GM13976 (cell line): ENCODE data around the gene ITLN2.
"Not testable (repeated sequence)": the region's sequence is repeated elsewhere in the genome, so short reads cannot be mapped to it uniquely, and the experiment has no call there.

Experiments
- DNase-seq: peaks from one replicate; pipeline ENCODE4 v3.0.0; 2012; ENCODE audit warnings: low spot score
- in situ Hi-C: fragments of 300-500 bp; cut with MboI; formaldehyde crosslinking; loops from one replicate; pipeline ENCODE4 v1.12.0; 2022; ENCODE audit warnings: low sequenced_read_pairs, mixed read lengths, inconsistent platforms; ENCODE audit not compliant: unreplicated experiment
- TF ChIP-seq, protein P1 (sequence below): IDR thresholded peaks from 2 replicates; pipeline ENCODE4 v1.5.1; 2012; ENCODE audit warnings: borderline replicate concordance, mild to moderate bottlenecking; ENCODE audit not compliant: insufficient read depth; ENCODE audit errors: extremely low read depth, missing control alignments, control extremely low read depth

Gene ITLN2

DNA sequence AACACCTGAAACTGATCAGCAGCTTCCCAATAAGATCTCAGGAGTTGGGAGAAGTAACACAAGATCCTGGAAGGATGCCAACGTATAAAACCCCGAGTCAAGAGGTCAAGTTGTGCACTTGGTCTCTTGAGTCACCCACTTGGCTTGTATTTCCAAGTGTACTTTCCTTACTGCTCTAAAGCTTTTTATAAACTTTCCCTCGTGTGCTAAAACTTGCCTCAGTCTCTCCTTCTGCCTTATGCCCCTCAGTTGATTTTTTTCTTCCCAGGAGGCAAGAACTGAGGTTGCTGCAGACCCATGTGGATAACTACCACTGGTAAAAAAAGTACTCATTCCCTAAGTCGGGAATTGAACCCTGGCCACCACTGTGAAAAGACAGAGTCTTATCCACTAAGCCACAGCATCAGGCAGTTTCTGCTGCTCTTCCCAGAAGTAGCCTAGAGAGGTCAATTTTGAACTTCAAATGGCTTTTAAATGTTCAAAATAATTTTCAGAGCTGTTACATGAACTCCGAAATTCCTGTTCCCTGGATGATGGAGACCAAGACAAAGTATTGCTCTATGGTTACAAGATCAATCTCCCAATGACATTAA is 28.9 kb downstream of the ITLN2 start:
- TF ChIP-seq, protein P1, sequence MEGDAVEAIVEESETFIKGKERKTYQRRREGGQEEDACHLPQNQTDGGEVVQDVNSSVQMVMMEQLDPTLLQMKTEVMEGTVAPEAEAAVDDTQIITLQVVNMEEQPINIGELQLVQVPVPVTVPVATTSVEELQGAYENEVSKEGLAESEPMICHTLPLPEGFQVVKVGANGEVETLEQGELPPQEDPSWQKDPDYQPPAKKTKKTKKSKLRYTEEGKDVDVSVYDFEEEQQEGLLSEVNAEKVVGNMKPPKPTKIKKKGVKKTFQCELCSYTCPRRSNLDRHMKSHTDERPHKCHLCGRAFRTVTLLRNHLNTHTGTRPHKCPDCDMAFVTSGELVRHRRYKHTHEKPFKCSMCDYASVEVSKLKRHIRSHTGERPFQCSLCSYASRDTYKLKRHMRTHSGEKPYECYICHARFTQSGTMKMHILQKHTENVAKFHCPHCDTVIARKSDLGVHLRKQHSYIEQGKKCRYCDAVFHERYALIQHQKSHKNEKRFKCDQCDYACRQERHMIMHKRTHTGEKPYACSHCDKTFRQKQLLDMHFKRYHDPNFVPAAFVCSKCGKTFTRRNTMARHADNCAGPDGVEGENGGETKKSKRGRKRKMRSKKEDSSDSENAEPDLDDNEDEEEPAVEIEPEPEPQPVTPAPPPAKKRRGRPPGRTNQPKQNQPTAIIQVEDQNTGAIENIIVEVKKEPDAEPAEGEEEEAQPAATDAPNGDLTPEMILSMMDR: no peak
- in situ Hi-C loops: no loop called here
- no peak for DNase-seq

DNA sequence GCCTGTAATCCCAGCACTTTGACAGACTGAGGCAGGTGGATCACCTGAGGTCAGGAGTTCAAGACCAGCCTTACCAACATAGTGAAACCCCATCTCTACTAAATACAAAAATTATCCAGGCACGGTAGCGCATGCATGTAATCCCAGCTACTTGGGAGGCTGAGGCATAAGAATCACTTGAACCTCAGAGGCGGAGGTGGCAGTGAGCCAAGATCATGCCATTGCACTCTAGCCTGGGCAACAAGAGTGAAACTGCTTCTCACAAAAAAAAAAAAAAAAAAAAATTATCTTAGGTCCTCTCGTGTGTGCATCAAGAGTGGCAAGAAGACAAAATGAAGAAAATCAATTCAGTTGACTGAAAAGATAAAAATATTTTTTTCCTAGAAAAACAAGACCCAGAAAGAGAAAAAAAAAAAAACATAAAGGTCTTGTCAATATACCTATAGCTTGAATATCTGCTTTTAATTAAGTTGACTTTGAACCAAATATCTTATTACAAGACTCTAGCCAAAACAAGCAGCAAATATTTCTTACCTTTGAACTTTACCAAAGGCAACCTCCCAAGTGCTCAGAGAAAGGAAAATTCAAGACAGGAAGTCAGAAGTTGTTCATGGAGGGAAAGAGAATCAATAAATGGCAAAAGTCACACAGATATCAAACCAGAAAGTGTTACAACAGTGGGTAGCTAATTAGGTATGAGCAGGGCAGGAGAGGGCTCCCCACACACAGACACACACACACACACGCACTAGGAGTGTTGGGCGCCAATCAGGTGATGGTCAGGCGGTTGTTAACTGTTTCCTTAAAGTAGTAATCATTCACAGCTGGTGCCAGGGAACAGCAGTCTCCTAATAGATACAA is 29.6 kb downstream of the ITLN2 start:
- no peak for DNase-seq
- in situ Hi-C loops: no loop called here
- TF ChIP-seq, protein P1: no peak

DNA sequence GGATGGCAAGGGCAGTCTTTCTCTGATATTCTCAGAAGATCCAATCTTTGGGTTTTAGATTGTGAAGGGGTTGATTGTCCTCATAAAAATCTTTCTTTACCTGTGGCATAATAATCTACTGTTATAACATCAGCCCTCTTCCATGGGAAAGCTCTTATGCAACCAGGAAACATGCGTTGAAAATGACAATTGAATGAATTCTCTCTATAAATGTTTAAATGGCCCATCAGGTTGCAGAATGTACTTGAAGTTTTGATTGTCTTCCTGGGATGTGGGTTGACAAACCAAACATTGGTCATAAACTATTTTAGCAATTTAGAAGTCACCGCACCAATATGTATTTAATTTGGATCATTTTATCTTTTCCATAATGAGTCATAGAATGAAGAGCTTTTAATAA is 37.9 kb downstream of the ITLN2 start:
- no peak for DNase-seq
- in situ Hi-C loops: no loop called here
- TF ChIP-seq, protein P1: no peak

GRCh38 chr1:160913229-160913628 is 41.4 kb downstream of the ITLN2 start:
- DNase-seq, in situ Hi-C loops: not testable (repeated sequence)

- in situ Hi-C loops: no loop called here
- TF ChIP-seq, protein P1: no peak
- DNase-seq: no peak
Measured at GRCh38 chr1:160911925-160912324, 42.7 kb downstream of the ITLN2 start.

GRCh38 chr1:160911441-160911840 is 43.2 kb downstream of the ITLN2 start:
- no peak for DNase-seq
- TF ChIP-seq, protein P1: no peak
- in situ Hi-C loops: no loop called here

GRCh38 chr1:160910170-160910750 is 44.3 kb downstream of the ITLN2 start:
- in situ Hi-C loops: no loop called here
- DNase-seq: no peak
- TF ChIP-seq, protein P1: no peak
